Esophagus muscularis mucosa (tissue), 3 donors: Measurements from ENCODE around the gene MBTPS1.

ENCODE experiments used
- CTCF ChIP-seq, 3 experiments: fragments of 200-600 bp in 2 of 3; fragments of 450-650 bp in 1 of 3; sonication (generic) in 2 of 3; IDR thresholded peaks; one replicate each; pipeline ENCODE4 v1.5.1; 2017 to 2019; ENCODE audit warnings: antibody characterized with exemption in 3 of 3, mild to moderate bottlenecking in 2 of 3, moderate library complexity in 1 of 3
- POLR2A ChIP-seq: fragments of 450-650 bp; IDR thresholded peaks from one replicate; pipeline ENCODE4 v1.6.1; 2017; ENCODE audit warnings: antibody characterized with exemption, moderate library complexity, mild to moderate bottlenecking, low read depth
- POLR2AphosphoS5 ChIP-seq, 2 donors: sonication (generic); formaldehyde crosslinking; IDR thresholded peaks; one replicate each; pipeline ENCODE4 v1.6.1; 2017; ENCODE audit warnings: antibody characterized with exemption in 2 of 2

- TF ChIP-seq CTCF (IDR thresholded peaks at IDR 0.05) (no peak), POLR2A (no peak), POLR2AphosphoS5 (IDR thresholded peaks at IDR 0.05) (no peak)
Observed at GRCh38 chr16:84096447-84097005, 20.2 kb downstream of the MBTPS1 start.
